HepG2 (cell line): ENCODE results near the gene PTK7. TPM values are rescaled to one million over a fixed set of nuclear protein-coding genes. Genes with fewer than 3 reads are reported as not detected.
A peak's percentile ranks its signal among the peaks of the same experiment; 100 is the strongest.

Experiments used
- ATAC-seq: fragments of 200-7000 bp; cut with Tn5 transposase; 3 replicates; pipeline ENCODE4 v1.9.1; 2020; ENCODE audit warnings: mild to moderate bottlenecking, moderate library complexity
- BruUV-seq: library from RNA; stranded (reverse); fragments of 400-500 nt; replicated peaks from 2 replicates; lab custom pipeline; 2021; lab: Mats Ljungman, UMichigan
- CTCF ChIA-PET: fragments of 300-600 bp; formaldehyde crosslinking; extraction: SDS; loops from one replicate; lab custom pipeline; 2021; ENCODE audit warnings: low total read pairs, inconsistent platforms, low intra/inter-chr PET ratio; lab: Yijun Ruan, JAX
- POLR2A ChIA-PET: fragments of 350-600 bp; sonication (Branson Sonifier 250); formaldehyde crosslinking; loops from one replicate; lab custom pipeline; 2020; ENCODE audit warnings: antibody characterized with exemption, inconsistent platforms; lab: Yijun Ruan, JAX
- DNase-seq: peaks from one replicate; pipeline ENCODE4 v3.0.0-alpha.2; 2015; ENCODE audit warnings: low spot score
- FAIRE-seq: peaks from 3 replicates; lab custom pipeline; 2011; peaks lifted over from hg19 to GRCh38; lab: Jason Lieb, UNC
- H2AFZ ChIP-seq: one replicate; pipeline ENCODE4 v1.6.1; 2011; ENCODE audit warnings: low read length, inconsistent platforms
- H3K27ac ChIP-seq: fragments of 300-600 bp; 3 replicates; pipeline ENCODE4 v1.8.0; 2011; ENCODE audit warnings: mixed run types, mild to moderate bottlenecking, mixed read lengths, low read length, inconsistent platforms; ENCODE audit not compliant: insufficient read depth; ENCODE audit errors: extremely low read length
- H3K27me3 ChIP-seq, 2 experiments: fragments of 200-600 bp in 1 of 2; 2 replicates in 1 of 2; 3 replicates in 1 of 2; pipeline versions ENCODE4 v1.6.0 to v1.8.0; 2011; ENCODE audit warnings: low read length in 2 of 2, mild to moderate bottlenecking in 2 of 2, moderate library complexity in 2 of 2, inconsistent platforms in 1 of 2; ENCODE audit not compliant: insufficient read depth in 2 of 2, control insufficient read depth in 1 of 2
- H3K36me3 ChIP-seq, 2 experiments: fragments of 200-600 bp in 1 of 2; replicated peaks in 1 of 2; 2 replicates in 1 of 2; 3 replicates in 1 of 2; pipeline versions ENCODE4 v1.5.1 to v1.8.0; 2011; ENCODE audit warnings: low read length in 2 of 2, inconsistent platforms in 1 of 2; ENCODE audit not compliant: insufficient read depth in 2 of 2, control insufficient read depth in 1 of 2
- H3K4me1 ChIP-seq: 2 replicates; pipeline ENCODE4 v1.5.1; 2012; ENCODE audit warnings: low read length, inconsistent platforms; ENCODE audit not compliant: insufficient read depth
- H3K4me2 ChIP-seq: 2 replicates; pipeline ENCODE4 v1.6.0; 2011; ENCODE audit warnings: low read depth, low read length, inconsistent platforms
- H3K4me3 ChIP-seq, 3 experiments: fragments of 200-600 bp in 1 of 3; sonication (generic), shearing (Covaris generic) in 1 of 3; replicated peaks in 1 of 3; 2 replicates each; pipeline ENCODE4 v1.5.1; 2011 to 2016; ENCODE audit warnings: low read length in 3 of 3, inconsistent platforms in 2 of 3, low read depth in 2 of 3, mild to moderate bottlenecking in 2 of 3, control low read depth in 1 of 3, mixed read lengths in 1 of 3; ENCODE audit not compliant: insufficient read depth in 1 of 3
- H3K79me2 ChIP-seq: one replicate; pipeline ENCODE4 v1.6.1; 2011; ENCODE audit warnings: low read length, inconsistent platforms; ENCODE audit not compliant: insufficient read depth
- H3K9ac ChIP-seq: 2 replicates; pipeline ENCODE4 v1.6.0; 2011; ENCODE audit warnings: mild to moderate bottlenecking, low read depth, low read length, inconsistent platforms; ENCODE audit not compliant: insufficient read depth
- H3K9me3 ChIP-seq: 2 replicates; pipeline ENCODE4 v1.5.1; 2012; ENCODE audit warnings: mild to moderate bottlenecking, low read length
- H4K20me1 ChIP-seq: 2 replicates; pipeline ENCODE4 v1.6.0; 2011; ENCODE audit warnings: inconsistent platforms, mild to moderate bottlenecking, low read length, moderate library complexity; ENCODE audit not compliant: insufficient read depth
- AGO2 ChIP-seq: fragments of 200-400 bp; formaldehyde crosslinking; optimal IDR thresholded peaks from 2 replicates; pipeline ENCODE3; 2017; ENCODE audit warnings: mild to moderate bottlenecking, low read depth, low read length, moderate library complexity
- ATM ChIP-seq: fragments of 450-650 bp; IDR thresholded peaks from 2 replicates; pipeline ENCODE4 v1.7.1; 2017; ENCODE audit warnings: mild to moderate bottlenecking, borderline replicate concordance
- MNT ChIP-seq: fragments of 450-650 bp; IDR thresholded peaks from 2 replicates; pipeline ENCODE4 v1.6.1; 2016
- NRL ChIP-seq: sonication (generic); formaldehyde crosslinking; IDR thresholded peaks from 2 replicates; pipeline ENCODE4 v1.5.0; 2020; ENCODE audit warnings: missing genetic modification reagents, mild to moderate bottlenecking, moderate library complexity, borderline replicate concordance
- SRSF1 ChIP-seq: fragments of 200-400 bp; formaldehyde crosslinking; optimal IDR thresholded peaks from 2 replicates; pipeline ENCODE3; 2017; ENCODE audit warnings: mild to moderate bottlenecking, low read depth, low read length, moderate library complexity
- TGIF2 ChIP-seq: IDR thresholded peaks from 2 replicates; pipeline ENCODE4 v1.6.1; 2016; ENCODE audit warnings: control low read depth, missing compliant biosample characterization
- WGBS: methylation state at CpG from one replicate; pipeline ENCODE4 v1.1.6; 2017; ENCODE audit warnings: low lambda C conversion rate; 5-methylcytosine and 5-hydroxymethylcytosine counted together
- in situ Hi-C: cut with HindIII; loops from 2 replicates; pipeline ENCODE4 v1.10.0; 2017; ENCODE audit warnings: low pct_unique_long_range_greater_than_20kb; ENCODE audit not compliant: extremely low pct_ligation_motif_present
- intact Hi-C: fragments of 100-400 bp; cut with micrococcal nuclease; formaldehyde crosslinking; loops from one replicate; pipeline ENCODE4 v1.10.0; 2022; ENCODE audit not compliant: unreplicated experiment
- polyA plus RNA-seq, 8 experiments: library from polyadenylated mRNA; depleted of rRNA in 3 of 8; stranded (reverse) in 7 of 8; unstranded in 1 of 8; fragments of >200 nt; fragmentation: Illumina TruSeq in 4 of 8; extraction: Trizol in 4 of 8; gene quantifications; 2 replicates each; pipeline versions ENCODE4 v1.2.1 to v1.2.3, GENCODE V29; 2011 to 2016; ENCODE audit warnings: low read depth in 4 of 8, missing spikeins in 1 of 8, mixed read lengths in 1 of 8; ENCODE audit not compliant: insufficient read depth in 1 of 8
- total RNA-seq, 5 experiments: library from RNA; depleted of rRNA; stranded (reverse); fragments of >200 nt; fragmentation: Illumina TruSeq; extraction: Trizol; gene quantifications; 2 replicates each; pipeline ENCODE4 v1.2.3, GENCODE V29; 2016; ENCODE audit warnings: low read depth in 1 of 5
- TF ChIP-seq, protein P1 (sequence below): sonication (generic); formaldehyde crosslinking; IDR thresholded peaks from 2 replicates; pipeline ENCODE4 v1.4.0; 2020; ENCODE audit warnings: mild to moderate bottlenecking, missing genetic modification reagents

PTK7 gene
- total and polyA plus RNA-seq, 2 of the 13 experiments (the other 11 are each of a cell fraction or from before 2014, with no cell fraction given), result 98.5 to 99.8 TPM

DNA sequence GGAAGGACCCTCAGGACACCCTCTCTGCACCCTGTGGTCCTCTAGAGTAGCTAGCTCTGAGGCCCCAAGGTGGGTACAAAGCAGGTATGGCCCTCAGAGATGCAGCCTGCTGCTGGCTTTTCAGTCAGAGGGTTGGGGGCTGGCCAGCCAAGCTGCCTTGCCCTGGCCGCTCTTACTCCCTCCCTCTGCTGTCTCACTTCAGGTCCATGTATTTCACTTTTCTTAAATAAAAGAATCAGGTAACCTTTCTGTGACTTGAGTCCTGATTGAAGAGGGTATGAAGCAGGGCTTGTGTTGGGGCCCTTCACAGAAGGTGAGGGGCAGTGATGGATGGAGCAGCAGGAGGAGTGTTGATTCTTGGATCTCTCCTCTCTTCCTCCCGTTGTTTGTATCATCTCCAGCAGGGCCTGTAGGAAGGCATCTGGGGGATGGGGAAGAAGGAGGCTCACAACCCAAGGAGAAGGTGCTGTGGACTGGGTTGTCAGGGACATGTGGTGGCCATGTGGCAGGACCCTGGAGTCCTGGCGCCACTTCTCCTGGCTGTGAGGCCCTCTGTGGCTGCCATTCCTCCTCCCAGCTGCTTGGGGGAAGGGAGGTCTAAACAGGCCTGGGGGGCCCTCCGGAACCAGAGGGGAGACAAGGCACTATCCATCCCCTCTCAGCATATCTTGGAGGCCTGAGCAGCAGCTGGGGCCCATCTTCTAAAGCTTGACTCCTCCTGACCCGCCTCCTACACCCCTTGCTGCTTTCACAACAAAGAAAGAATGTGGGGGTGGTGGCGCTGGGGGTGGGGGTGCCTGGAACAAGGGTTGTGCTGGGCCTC is 1.1 kb upstream of the PTK7 start:
- no TSS peak for BruUV-seq
- CTCF ChIA-PET, result no interaction called here

More for the DNA sequence above, 1.1 kb upstream of the PTK7 start:
- WGBS, result 87% methylated on average over 6 of the region's 6 CpGs
- H3K4me1 ChIP-seq, result peaks cover 39% of the 10 kb centered on the region
- H2AFZ ChIP-seq, result no peak overlapping the region
- H3K27me3 ChIP-seq, result no peaks in the 10 kb centered on the region; a peak in 1 of 5 replicates
- intact Hi-C loops, result no loop called here
- no peak overlapping the region; the same call in 1 of the 2 replicates for H3K4me2 ChIP-seq
- in situ Hi-C loops, result loop anchor here (5.0 to 10.0 kb wide), 2 partner anchors 50 to 67 kb away; no protein-coding TSS in a partner anchor
- TF ChIP-seq SRSF1 (peak; percentile 46), AGO2 (peak; percentile 50), NRL (CRISPR knock-in tag) (peak; percentile 50; the same call in 1 of the 2 replicates), ATM (no peak), TGIF2 (CRISPR knock-in tag) (no peak), MNT (peak; percentile 47)
- TF ChIP-seq, protein P1, sequence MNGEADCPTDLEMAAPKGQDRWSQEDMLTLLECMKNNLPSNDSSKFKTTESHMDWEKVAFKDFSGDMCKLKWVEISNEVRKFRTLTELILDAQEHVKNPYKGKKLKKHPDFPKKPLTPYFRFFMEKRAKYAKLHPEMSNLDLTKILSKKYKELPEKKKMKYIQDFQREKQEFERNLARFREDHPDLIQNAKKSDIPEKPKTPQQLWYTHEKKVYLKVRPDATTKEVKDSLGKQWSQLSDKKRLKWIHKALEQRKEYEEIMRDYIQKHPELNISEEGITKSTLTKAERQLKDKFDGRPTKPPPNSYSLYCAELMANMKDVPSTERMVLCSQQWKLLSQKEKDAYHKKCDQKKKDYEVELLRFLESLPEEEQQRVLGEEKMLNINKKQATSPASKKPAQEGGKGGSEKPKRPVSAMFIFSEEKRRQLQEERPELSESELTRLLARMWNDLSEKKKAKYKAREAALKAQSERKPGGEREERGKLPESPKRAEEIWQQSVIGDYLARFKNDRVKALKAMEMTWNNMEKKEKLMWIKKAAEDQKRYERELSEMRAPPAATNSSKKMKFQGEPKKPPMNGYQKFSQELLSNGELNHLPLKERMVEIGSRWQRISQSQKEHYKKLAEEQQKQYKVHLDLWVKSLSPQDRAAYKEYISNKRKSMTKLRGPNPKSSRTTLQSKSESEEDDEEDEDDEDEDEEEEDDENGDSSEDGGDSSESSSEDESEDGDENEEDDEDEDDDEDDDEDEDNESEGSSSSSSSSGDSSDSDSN (CRISPR knock-in tag), result 0 out of 2 replicates have a peak, but pooled peaks have one; percentile 34
- no peak overlapping the region for H3K4me3 ChIP-seq
- peaks cover 8% of the 10 kb centered on the region; the same call in 1 of the 2 replicates for H4K20me1 ChIP-seq
- no peak for DNase-seq
- H3K79me2 ChIP-seq, result peaks cover 34% of the 10 kb centered on the region
- no peak overlapping the region for H3K9ac ChIP-seq
- peaks cover 11 to 28% of the 10 kb centered on the region in 2 experiments; a peak in 4 of 5 replicates for H3K36me3 ChIP-seq
- POLR2A ChIA-PET, result interaction anchor here (0.9 to 4.2 kb wide), 6 partner anchors 10 to 96 kb away, joined by 3 to 103 read pairs (median 7); partner anchors contain the start of genes KLC4, MRPL2 and PEX6
- H3K27ac ChIP-seq, result peak overlapping the region; percentile 29
- no peaks in the 10 kb centered on the region for H3K9me3 ChIP-seq
- no peak for FAIRE-seq
- no peak for ATAC-seq
